ENCODE results near the gene KRTCAP3.
"Not testable (repeated sequence)": the region's sequence is repeated elsewhere in the genome, so short reads cannot be mapped to it uniquely, and the experiment has no call there.

KRTCAP3 gene

GRCh38 chr2:27441958-27442919 lies at the start of gene KRTCAP3:
Gene KRTCAP3, plus strand, starts transcription at chr2:27442381. Its CDS starts 32 bp downstream, at chr2:27442413.
- DNase-seq (ENCODE audit: low read depth): no peak

GRCh38 chr2:27393225-27393624 lies 49.0 kb upstream of the KRTCAP3 start:
- no peak for DNase-seq (ENCODE audit: low read depth)

- DNase-seq (ENCODE audit: low read depth): no peak
These were observed 43.2 kb upstream of the KRTCAP3 start for GRCh38 chr2:27398962-27399361.

GRCh38 chr2:27400348-27401135 lies 41.6 kb upstream of the KRTCAP3 start:
- no peak for DNase-seq (ENCODE audit: low read depth)

GRCh38 chr2:27407798-27408491 lies 34.2 kb upstream of the KRTCAP3 start:
- no peak for DNase-seq (ENCODE audit: low read depth)

GRCh38 chr2:27408601-27409320 lies 33.4 kb upstream of the KRTCAP3 start:
- DNase-seq (ENCODE audit: low read depth): no peak

GRCh38 chr2:27409321-27410073 lies 32.7 kb upstream of the KRTCAP3 start, which contains the start of gene PPM1G:
Gene PPM1G, minus strand, starts transcription at chr2:27409591. Its CDS starts 169 bp downstream, at chr2:27409422.
- DNase-seq (ENCODE audit: low read depth): peak; percentile 86

GRCh38 chr2:27412419-27413152 lies 29.6 kb upstream of the KRTCAP3 start:
- DNase-seq (ENCODE audit: low read depth): no peak

- DNase-seq (ENCODE audit: low read depth): no peak
These were observed 26.0 kb upstream of the KRTCAP3 start for GRCh38 chr2:27416151-27416550.

- no peak for DNase-seq (ENCODE audit: low read depth)
These were observed 21.2 kb upstream of the KRTCAP3 start for GRCh38 chr2:27420996-27421395.

GRCh38 chr2:27421660-27422250 lies 20.4 kb upstream of the KRTCAP3 start:
- no peak for DNase-seq (ENCODE audit: low read depth)

- no peak for DNase-seq (ENCODE audit: low read depth)
These were observed 19.2 kb upstream of the KRTCAP3 start for GRCh38 chr2:27422958-27423357.

- not testable (repeated sequence) for DNase-seq (ENCODE audit: low read depth)
These were observed 17.1 kb upstream of the KRTCAP3 start for GRCh38 chr2:27425039-27425438.

- no peak for DNase-seq (ENCODE audit: low read depth)
These were observed 14.3 kb upstream of the KRTCAP3 start for GRCh38 chr2:27427863-27428212.

- peak; percentile 77 for DNase-seq (ENCODE audit: low read depth)
These were observed 13.8 kb upstream of the KRTCAP3 start, which contains the start of gene NRBP1 for GRCh38 chr2:27428213-27428977. Gene NRBP1, plus strand, starts transcription at chr2:27428631. Its CDS starts 4,643 bp downstream, at chr2:27433274.

GRCh38 chr2:27428978-27429541 lies 13.1 kb upstream of the KRTCAP3 start:
- DNase-seq (ENCODE audit: low read depth): peak; percentile 63

- peak; percentile 39 for DNase-seq (ENCODE audit: low read depth)
These were observed 10.8 kb upstream of the KRTCAP3 start for GRCh38 chr2:27431395-27431794.

- no peak for DNase-seq (ENCODE audit: low read depth)
These were observed 6.6 kb upstream of the KRTCAP3 start for GRCh38 chr2:27435628-27436027.

Measured in stromal cell of bone marrow (primary cell).